ENCODE results near the gene CPO.

Gene CPO

DNA sequence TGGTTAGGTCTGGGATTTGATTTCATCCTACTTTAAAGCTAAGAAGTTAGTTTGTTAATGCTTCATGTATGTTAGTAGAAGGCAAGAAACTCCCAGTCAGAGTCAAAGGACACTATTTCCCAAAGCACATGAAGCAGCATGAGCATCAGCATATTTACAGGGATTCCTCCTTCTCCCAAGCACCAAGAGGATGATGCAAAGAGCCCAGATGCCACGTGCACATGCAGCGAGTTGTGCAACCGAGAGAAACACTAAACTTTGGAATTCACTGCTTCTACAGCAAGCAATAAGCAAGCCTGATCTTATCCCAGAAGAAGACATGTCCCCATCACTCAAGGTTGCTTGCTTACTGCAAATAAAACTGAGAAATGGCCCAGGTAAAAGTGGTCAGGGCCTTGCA, 32.5 kb downstream of the CPO start:
- in situ Hi-C loops (cut with HindIII; ENCODE audit: low sequenced_read_pairs) = no loop called here

DNA sequence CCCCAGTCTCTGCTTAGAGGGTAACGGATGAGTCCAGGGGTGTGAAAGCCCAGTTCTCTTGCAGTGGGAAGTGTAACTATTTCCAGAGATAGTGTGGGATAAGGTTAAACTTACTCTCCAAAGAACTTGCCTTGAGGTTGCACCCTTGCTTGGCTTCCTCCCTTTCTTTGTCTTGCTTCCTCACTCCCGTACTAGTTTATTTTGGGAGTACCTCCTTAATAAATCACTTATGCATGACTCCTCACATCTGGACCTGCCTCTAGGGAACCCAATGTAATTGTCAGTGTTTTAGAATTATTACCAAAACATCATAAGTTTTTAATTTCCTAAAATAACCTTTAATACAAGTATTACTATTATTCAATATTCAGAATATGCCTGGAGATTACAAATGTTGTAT, 35.2 kb downstream of the CPO start:
- in situ Hi-C loops (cut with HindIII; ENCODE audit: low sequenced_read_pairs) = no loop called here

DNA sequence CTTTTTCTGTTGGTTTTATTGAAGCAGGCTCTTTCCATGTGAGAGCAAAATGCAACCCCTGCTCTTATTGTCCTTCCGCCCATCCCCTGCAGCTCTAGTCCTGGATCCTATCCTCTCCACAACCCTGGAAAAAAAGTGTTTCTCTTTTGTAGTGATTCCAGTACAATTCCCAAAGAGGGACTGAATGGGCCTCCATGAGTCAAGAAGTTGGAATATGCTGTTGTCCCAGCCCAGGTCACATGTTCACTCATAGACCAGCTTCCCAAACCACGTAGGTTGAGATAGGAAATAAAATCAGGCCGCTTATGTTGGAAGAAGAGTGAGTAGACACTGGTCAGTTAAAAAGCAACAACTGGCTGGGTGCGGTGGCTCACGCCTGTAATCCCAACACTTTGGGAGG, 39.4 kb downstream of the CPO start:
- in situ Hi-C loops (cut with HindIII; ENCODE audit: low sequenced_read_pairs) = no loop called here

DNA sequence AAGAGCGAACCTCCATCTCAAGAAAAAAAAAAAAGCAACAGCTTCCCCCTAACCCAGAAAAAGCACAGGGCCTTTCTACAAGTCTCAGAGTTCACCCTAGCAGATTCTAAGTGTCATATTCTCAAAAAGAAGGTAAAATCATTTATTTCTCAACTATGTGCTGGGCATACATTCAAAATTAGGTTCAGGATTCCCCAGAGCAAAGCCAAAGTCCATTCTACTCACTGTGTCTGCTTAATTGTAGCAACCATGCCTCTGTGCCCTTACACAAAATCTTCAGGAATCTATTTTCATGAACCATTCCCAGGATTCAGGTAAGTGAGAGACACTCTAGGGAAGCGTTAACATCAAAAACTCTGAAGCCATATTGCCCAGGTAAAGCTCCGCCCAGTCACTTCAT, 40.0 kb downstream of the CPO start:
- in situ Hi-C loops (cut with HindIII; ENCODE audit: low sequenced_read_pairs) = no loop called here

DNA sequence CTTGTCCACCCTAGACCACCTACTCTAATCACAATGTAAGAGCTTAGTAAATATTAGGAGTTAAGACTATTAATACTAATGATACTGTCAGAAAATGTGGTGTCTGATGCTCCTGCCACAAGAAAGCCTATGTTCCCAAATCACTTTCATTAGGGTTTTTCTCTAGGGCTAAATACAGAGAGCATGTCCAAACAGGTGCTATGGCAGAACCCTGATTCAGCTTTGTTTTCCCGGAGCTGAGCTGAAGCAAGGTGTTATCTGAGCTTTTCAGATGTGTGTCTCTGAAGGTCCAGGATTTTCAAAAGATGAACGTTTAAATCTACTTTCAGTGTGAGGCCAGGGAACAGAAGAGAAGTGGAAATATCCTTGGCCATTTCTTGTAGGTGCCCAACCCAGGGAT, 40.6 kb downstream of the CPO start:
- in situ Hi-C loops (cut with HindIII; ENCODE audit: low sequenced_read_pairs) = no loop called here

DNA sequence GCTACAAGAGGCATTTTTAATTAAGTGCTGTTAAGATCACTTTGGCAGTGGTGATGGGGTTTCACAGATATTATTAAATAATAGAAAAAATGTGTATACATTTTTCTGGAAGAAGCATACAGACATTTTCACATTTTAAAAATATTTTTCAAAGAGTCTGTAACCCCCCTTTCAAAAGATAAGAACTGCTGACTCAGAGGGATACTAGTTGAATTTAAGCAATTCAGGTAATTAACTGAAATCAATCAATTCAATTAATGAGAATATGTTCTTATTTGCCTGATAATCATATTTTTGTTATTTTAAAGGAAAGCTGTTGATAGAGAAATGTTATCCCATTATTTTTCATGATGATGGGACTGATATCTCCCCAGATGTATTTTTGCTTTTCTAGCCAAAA, 41.1 kb downstream of the CPO start:
- in situ Hi-C loops (cut with HindIII; ENCODE audit: low sequenced_read_pairs) = no loop called here

DNA sequence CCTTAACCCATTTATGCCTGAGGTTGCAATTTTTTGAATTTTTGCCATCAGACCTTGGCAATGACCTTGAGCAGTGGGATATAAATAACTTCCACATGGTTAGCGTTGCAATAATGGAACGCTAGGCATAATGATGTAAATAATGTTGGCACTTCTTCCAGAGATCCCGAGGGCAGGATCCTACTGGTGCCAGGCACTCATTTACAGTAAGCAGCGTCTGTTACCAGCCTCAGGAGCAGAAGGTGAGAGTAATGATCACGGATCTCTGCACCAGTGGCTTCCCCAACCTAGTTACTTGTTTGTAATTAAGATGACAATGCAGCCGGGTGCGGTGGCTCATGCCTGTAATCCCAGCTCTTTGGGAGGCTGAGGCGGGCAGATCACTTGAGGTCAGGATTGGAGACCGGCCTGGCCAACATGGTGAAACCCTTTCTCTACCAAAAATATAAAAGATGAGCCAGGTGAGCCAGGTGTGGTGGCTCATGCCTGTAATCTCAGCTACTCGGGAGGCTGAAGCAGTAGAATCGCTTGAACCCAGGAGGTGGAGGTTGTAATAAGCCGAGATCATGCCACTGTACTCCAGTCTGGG, 41.9 kb downstream of the CPO start:
- in situ Hi-C loops (cut with HindIII; ENCODE audit: low sequenced_read_pairs) = no loop called here

DNA sequence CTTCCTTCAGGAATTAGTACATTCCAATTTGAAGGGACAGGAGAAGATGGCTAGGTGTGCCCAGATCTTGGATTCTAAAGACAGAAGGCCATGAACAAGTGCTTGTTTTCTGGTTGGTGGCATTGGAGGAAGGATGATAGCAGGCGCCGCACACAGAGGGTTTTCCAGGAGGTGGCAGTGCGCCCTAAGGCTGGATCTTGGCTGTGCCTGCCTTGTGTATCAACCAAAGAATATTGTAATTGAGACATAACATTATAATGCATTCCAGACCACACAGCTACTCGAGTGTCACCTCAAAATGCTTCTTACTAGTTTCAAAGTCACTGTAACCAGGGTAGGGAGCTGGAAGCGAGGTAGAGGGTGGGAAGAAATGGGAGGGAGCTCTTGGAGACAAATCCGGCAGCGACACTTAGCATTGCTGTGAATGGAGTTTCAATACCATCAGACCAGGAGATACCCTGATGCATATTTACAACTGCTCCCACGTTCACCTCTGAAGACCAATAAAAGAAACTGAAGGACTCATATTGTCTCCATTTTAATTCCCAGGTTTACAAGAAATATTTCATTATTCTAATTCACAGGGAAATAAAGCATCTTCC, 42.5 kb downstream of the CPO start:
- in situ Hi-C loops (cut with HindIII; ENCODE audit: low sequenced_read_pairs) = no loop called here

DNA sequence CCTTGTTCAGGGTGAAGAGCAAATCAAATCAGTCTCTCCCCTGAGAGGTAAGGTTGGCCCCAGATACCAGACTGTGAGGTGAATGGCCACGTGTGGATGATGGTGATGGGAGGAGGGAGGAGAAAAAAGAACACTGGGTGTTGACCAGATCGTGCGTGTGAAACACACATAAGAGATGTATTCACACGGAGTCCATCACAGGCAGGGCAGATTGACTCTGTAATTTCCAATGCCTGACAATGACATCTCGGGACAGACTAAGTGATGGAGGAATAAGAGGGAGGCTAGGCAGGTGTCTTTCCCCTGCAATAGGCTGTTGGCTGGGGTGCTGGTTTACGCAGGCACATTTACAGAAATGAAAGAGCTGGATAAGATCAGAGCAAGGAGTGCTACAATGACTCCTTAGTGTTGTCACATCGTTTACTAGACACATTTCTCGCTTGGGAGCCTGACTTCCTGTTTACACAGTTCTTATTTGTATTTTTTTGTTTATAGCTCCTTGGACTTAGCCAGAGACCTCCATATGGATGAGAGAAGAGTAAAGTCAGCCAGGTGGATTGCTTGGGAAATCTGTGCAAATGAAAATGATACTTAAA, 43.1 kb downstream of the CPO start:
- in situ Hi-C loops (cut with HindIII; ENCODE audit: low sequenced_read_pairs) = no loop called here

DNA sequence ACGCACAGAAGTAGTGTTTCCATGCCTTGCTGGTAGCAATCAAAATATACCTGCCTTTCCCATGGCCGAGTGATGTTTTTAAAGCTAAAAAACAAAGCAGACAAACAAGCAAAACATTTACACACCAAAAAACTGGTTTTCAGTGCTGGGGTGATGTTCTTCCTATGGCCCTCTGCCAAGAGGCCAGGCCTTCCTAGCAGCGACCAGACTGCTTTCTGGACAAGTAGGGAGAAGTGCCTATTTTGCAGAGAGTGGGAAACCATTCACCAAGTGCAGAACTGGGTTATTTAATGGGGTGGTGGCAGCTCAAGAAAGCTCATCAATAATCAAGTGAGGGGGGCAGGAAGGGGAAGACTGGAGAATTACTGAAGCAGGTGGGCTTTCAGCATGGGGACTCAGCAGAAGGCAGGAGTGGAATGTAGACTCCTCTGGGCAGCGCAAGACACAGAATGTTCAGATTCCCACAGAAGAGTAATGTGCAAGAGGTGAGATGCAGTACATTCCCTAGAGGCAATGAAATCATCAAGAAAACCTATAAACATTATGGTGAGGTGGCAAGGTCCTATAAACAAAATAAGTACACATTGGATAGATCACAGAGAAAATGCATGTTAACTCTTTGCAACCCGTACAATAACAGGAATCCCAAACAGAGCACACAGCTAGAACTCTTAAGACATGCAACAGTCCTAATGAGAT, 44.0 kb downstream of the CPO start:
- in situ Hi-C loops (cut with HindIII; ENCODE audit: low sequenced_read_pairs) = no loop called here

DNA sequence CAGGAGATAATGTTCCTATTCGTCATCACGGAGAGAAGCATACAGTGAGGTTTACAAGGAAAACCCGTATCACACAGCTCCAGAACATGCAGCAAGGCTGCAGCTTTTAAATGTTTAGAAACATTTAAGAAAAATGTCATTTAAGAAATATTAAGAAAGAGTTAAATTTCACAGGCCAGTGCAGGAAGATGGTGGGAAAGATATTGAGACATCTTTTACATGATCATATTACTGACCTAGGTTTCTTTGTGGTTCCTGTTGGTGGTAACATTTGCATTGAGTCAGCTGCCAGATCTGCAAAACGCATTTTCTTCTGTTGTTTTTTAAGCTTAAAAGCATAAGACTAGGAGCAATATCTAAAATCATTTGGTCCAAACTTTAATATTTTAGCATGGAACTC, 44.9 kb downstream of the CPO start:
- in situ Hi-C loops (cut with HindIII; ENCODE audit: low sequenced_read_pairs) = no loop called here

DNA sequence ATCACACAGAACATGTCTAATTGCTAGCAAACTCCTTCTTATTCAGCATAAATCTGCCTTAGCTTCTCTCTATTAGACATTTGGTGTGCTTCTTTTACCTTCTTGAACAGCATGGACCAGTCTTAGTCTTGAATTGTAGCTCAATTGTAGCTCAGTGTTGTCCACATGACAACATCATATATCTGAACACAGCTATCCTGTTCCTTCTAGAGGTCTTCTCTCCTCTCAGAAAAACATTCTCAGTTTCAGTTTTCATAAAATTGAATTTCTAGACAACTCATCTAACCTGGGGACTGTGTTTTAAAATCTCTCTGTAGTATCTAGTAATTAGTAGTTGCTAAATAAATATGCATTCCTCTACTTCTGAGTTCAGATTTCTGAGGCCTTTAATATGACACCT, 47.6 kb downstream of the CPO start:
- in situ Hi-C loops (cut with HindIII; ENCODE audit: low sequenced_read_pairs) = no loop called here

DNA sequence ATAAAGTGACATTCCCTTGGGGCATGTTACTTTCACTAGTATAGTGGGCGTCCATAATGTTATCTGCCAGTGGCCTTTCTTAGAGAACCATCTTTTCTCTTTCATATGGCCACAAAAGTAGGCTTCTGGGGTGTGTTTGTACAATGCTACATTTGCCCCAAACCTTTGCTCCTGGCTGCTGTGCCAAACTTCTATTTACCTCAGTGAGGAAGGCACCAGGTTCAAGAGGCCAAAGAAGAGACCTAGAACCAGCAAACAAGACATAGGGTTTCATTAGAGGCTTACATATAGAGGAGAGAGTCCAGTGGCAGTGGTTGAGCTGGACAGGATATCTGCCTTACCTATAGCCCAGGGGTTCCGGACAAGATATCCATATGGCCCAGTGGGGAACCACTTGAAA, 48.5 kb downstream of the CPO start:
- in situ Hi-C loops (cut with HindIII; ENCODE audit: low sequenced_read_pairs) = no loop called here

DNA sequence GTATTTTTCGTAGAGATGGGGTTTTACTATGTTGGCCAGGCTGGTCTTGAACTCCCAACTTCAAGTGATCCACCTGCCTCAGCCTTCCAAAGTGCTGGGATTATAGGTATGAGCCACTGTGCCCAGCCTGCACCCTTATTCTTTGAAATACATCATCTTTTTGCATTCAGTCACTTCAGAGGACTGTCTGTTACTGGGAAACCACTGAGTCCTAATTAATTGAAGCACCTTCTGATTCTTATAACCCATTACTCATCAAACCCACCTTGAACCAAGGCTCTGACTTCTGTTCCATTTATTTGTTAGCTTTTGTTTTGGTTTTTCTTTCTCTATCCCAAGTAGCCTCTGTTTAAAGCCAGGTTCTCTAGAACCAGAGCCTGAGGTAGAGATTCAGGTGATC, 49.6 kb downstream of the CPO start:
- in situ Hi-C loops (cut with HindIII; ENCODE audit: low sequenced_read_pairs) = no loop called here

DNA sequence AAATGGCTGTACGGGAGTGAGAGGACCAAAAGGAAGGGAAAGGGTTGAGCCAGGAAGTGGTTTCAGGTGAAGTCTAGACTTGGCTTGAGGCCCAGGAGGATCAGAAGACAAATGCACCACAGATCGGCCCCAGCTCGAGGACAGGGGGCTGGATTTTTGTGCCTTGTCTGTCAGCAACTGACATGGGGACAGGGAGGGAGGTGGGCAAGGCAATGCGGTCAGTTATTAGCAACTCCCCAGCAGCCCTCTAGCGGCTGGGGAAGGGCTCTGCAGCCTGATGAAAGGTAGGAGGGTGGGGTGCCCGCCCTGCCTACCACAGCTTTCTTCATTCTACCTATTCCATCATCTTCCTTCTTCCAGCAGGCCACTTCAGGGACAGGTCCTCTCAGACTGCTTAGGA, 50.0 kb downstream of the CPO start:
- in situ Hi-C loops (cut with HindIII; ENCODE audit: low sequenced_read_pairs) = no loop called here

DNA sequence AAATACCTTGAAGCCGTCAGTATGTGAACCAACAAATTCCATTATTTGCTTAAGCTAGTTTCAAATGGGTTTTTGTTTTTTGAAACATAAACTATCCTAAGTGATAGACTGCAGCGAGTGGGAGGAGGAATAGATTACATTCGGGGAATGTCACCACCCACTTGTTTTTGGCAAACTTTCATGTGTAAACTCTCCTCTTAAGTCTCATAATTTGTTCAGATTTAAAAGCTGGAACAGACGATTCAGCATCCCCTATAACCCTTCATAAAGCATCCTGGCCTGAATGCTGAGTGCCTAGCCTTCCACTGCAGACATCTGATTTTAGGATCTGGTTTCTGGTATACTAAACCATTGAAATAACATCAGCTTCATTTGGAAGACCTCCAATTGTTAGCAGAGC, 51.0 kb downstream of the CPO start:
- in situ Hi-C loops (cut with HindIII; ENCODE audit: low sequenced_read_pairs) = no loop called here

DNA sequence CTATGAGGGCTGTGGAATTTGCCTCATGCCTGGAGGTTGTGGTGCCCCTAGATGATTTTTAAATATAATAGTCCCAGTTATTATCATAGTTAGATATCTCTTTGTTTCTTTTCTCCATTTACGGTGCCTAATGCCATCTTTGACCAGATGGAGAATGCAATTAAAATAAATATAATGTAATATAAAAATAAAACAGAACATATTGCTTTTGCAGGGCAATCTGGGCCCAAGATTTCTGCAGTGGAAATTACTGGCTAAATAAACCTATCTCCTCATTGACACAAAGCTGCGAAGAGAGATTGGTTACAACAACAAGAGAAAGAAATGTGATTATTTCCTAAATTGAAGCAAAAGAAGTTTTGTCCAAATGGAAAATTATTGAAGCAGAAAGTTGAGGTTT, 51.8 kb downstream of the CPO start:
- in situ Hi-C loops (cut with HindIII; ENCODE audit: low sequenced_read_pairs) = no loop called here

DNA sequence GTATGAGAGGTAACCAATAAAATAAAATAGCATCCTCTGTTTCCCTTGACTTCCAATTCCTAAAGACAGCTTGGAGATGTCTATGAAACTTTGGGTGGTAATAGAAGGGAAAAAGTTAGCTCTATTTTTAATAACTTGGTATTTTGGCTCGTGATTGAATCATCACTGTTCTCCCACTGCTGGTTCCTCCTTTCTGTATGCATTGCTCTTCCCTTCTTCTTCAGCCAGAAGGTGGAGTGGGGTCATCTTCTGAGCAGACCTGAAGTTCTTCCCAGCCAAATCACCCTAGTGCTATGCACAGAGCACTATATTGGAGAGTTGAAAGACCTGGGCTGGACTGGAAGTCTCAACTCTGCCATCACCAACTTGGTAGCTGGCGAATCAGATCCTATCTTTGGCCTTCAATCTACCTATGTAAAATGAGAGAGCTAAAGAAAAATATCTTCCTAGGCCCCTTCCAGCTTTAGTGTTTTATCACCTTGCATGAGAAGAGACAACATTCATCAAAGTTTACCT, 54.1 kb downstream of the CPO start:
- in situ Hi-C loops (cut with HindIII; ENCODE audit: low sequenced_read_pairs) = no loop called here

DNA sequence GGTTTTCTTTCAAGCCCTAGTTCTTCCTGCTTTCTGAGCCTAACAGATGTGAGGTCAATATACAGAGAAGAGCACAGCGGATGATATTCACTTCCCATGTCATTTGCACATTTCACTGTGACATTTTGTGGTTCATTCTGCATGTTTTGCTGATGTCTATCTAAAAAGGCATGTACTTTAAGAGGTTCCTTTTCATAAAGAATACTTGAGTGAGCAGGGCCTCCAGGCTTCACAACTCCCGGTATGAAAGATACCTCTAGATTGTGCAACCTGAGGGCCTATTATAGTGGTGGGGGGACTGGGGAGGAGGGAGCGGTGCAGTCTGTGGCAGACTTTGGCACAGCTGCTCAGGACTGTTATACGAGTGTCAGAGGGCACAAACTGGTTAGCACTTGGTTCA, 54.6 kb downstream of the CPO start:
- in situ Hi-C loops (cut with HindIII; ENCODE audit: low sequenced_read_pairs) = no loop called here

DNA sequence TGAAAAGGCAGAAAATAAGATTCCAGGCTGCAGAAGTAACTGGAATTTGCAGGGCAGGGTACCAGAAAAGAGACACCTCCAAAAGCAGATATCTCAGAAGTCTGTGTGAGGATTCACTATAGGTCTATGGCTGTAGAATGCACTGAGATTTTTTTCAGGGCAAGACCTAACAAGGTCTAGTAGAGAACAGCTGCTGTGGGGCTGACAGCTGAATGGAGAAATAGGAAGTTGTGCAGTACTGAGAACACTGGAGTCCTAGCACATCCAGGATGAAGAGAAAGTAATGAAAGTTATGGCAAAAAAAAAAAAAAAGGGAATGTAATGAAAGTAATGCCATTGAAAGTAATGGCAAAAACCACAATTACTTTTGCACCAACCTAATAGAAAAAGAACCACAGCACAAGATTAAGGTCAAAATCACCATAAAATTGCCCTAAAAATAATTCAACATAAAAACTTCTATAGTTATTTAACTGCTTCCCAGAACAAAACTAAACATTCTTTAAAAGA, 57.3 kb downstream of the CPO start:
- in situ Hi-C loops (cut with HindIII; ENCODE audit: low sequenced_read_pairs) = no loop called here

DNA sequence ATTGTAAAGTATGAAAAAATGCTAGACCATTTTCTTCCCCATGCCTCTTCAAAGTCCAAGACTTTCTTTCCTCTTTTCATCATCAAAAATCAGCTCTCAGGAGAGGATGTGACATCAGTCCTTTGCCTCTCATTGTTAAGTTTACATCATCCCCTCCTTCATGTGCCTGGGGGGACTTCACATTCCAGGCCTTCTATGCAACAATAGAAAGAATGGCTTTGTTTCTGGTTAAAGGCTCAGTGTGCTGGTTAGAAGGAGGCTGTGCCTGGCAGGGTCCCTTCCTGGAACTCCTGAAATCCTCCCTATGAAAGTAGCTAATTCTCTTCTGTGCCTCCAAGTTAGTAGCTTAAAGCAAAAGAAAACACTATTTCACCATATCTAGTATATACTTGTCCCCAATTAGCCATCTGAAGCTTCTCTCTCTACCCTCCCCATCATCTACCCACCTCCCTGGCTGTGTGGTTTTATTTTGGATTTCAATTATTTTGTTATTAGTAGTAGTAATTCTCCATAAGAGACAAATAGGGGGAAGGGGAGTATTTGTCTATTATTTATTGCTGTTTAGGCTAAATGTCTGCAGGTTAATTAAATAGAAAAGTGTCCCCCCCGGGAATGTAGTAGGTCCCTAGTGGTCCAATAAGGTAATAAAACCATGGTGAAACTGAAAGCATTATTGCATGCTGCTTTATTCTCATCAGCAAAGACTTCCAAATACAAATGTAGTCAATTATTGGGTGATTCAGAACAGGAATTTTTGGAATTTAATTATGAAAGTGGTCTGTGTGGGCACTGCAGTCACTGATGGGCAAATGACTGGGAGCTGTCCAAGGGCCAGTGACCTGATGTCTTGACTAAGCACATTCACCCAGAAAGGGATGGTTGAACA, 69.0 kb downstream of the CPO start:
- in situ Hi-C loops (cut with HindIII; ENCODE audit: low sequenced_read_pairs) = no loop called here

Data from endothelial cell of hepatic sinusoid (primary cell).